ENCODE results near the gene MAPK12. TPM values are rescaled to one million over a fixed set of nuclear protein-coding genes. Genes with fewer than 3 reads are reported as not detected.

The MAPK12 gene
- total and polyA plus RNA-seq, 8 donors = 4.7 to 49.6 (median 8.2) TPM

- no peak overlapping the region for H3K4me3 ChIP-seq
- intact Hi-C loops (cut with DNase I; ENCODE audit: low total_unique reads) = no loop called here
- H3K27me3 ChIP-seq = no peaks in the 10 kb centered on the region
- WGBS, 5 donors = 92 to 96% (median 95%) methylated on average over 16 of the region's 16 CpGs
- no peak overlapping the region for H3K27ac ChIP-seq
- H3K9me3 ChIP-seq = no peaks in the 10 kb centered on the region
- H3K4me1 ChIP-seq = peaks cover 5 to 13% (median 8%) of the 10 kb centered on the region in 4 donors
- no peak for DNase-seq
- TF ChIP-seq POLR2A (IDR thresholded peaks at IDR 0.05) (no peak), EP300 (IDR thresholded peaks at IDR 0.05) (no peak), POLR2AphosphoS5 (IDR thresholded peaks at IDR 0.05) (no peak)
- peaks cover 78 to 98% (median 95%) of the 10 kb centered on the region in 4 donors for H3K36me3 ChIP-seq
These were observed 37.4 kb downstream of the MAPK12 start for GRCh38 chr22:50224071-50224470.

- Histone ChIP-seq H3K4me3 (no peak overlapping the region), H3K4me1 (peaks cover 5 to 14% (median 10%) of the 10 kb centered on the region in 4 donors), H3K27ac (no peak overlapping the region), H3K36me3 (peaks cover 83 to 98% (median 95%) of the 10 kb centered on the region in 4 donors), H3K9me3 (no peaks in the 10 kb centered on the region), H3K27me3 (no peaks in the 10 kb centered on the region)
- DNase-seq = no peak
- 83 to 91% (median 85%) methylated on average over 3 to 8 of the region's 8 CpGs for WGBS, 5 donors
- TF ChIP-seq POLR2A (IDR thresholded peaks at IDR 0.05) = no peak
- intact Hi-C loops (cut with DNase I; ENCODE audit: low total_unique reads) = no loop called here
These were observed 39.0 kb downstream of the MAPK12 start for GRCh38 chr22:50222508-50222907.

- TF ChIP-seq POLR2AphosphoS5 (IDR thresholded peaks at IDR 0.05) = no peak
- DNase-seq = no peak
- Histone ChIP-seq H3K36me3 (peaks cover 85 to 98% (median 95%) of the 10 kb centered on the region in 4 donors), H3K27me3 (no peaks in the 10 kb centered on the region), H3K9me3 (no peaks in the 10 kb centered on the region), H3K27ac (no peak overlapping the region), H3K4me3 (no peak overlapping the region), H3K4me1 (peaks cover 5 to 14% (median 10%) of the 10 kb centered on the region in 4 donors)
- WGBS, 5 donors = 90 to 94% (median 94%) methylated on average over 6 to 19 of the region's 19 CpGs
- intact Hi-C loops (cut with DNase I; ENCODE audit: low total_unique reads) = no loop called here
These were observed 39.8 kb downstream of the MAPK12 start for GRCh38 chr22:50221410-50222300.

- Histone ChIP-seq H3K4me3 (no peak overlapping the region), H3K36me3 (peaks cover 85 to 98% (median 95%) of the 10 kb centered on the region in 4 donors), H3K27ac (no peak overlapping the region), H3K9me3 (no peaks in the 10 kb centered on the region), H3K4me1 (peaks cover 5 to 14% (median 10%) of the 10 kb centered on the region in 4 donors), H3K27me3 (no peaks in the 10 kb centered on the region)
- DNase-seq = no peak
- intact Hi-C loops (cut with DNase I; ENCODE audit: low total_unique reads) = no loop called here
- 93 to 97% (median 95%) methylated on average over 31 to 45 of the region's 45 CpGs for WGBS, 5 donors
- TF ChIP-seq CTCF (IDR thresholded peaks at IDR 0.05) (no peak), POLR2A (IDR thresholded peaks at IDR 0.05) (no peak)
These were observed 40.7 kb downstream of the MAPK12 start for GRCh38 chr22:50220603-50221409.

- WGBS, 5 donors = 75 to 90% (median 79%) methylated on average over 18 to 25 of the region's 25 CpGs
- H3K4me3 ChIP-seq = no peak overlapping the region
- H3K9me3 ChIP-seq = no peaks in the 10 kb centered on the region
- DNase-seq = no peak
- intact Hi-C loops (cut with DNase I; ENCODE audit: low total_unique reads) = no loop called here
- H3K27ac ChIP-seq = peak overlapping the region in 1 of 5 donors; percentile 18
- peaks cover 81 to 98% (median 95%) of the 10 kb centered on the region in 4 donors for H3K36me3 ChIP-seq
- TF ChIP-seq POLR2A (IDR thresholded peaks at IDR 0.05) (no peak), EP300 (IDR thresholded peaks at IDR 0.05) (no peak), POLR2AphosphoS5 (IDR thresholded peaks at IDR 0.05) (no peak), CTCF (IDR thresholded peaks at IDR 0.05) (no peak)
- H3K27me3 ChIP-seq = no peaks in the 10 kb centered on the region
- peaks cover 5 to 19% (median 10%) of the 10 kb centered on the region in 4 donors for H3K4me1 ChIP-seq
These were observed 41.5 kb downstream of the MAPK12 start for GRCh38 chr22:50219800-50220602.
